ENCODE data around the gene WRNIP1. TPM values are rescaled to one million over a fixed set of nuclear protein-coding genes. Genes with fewer than 3 reads are reported as not detected.
A peak's percentile ranks its signal among the peaks of the same experiment; 100 is the strongest.

The WRNIP1 gene
- total RNA-seq, 1 experiment from 2014 or later = 38.1 TPM

DNA sequence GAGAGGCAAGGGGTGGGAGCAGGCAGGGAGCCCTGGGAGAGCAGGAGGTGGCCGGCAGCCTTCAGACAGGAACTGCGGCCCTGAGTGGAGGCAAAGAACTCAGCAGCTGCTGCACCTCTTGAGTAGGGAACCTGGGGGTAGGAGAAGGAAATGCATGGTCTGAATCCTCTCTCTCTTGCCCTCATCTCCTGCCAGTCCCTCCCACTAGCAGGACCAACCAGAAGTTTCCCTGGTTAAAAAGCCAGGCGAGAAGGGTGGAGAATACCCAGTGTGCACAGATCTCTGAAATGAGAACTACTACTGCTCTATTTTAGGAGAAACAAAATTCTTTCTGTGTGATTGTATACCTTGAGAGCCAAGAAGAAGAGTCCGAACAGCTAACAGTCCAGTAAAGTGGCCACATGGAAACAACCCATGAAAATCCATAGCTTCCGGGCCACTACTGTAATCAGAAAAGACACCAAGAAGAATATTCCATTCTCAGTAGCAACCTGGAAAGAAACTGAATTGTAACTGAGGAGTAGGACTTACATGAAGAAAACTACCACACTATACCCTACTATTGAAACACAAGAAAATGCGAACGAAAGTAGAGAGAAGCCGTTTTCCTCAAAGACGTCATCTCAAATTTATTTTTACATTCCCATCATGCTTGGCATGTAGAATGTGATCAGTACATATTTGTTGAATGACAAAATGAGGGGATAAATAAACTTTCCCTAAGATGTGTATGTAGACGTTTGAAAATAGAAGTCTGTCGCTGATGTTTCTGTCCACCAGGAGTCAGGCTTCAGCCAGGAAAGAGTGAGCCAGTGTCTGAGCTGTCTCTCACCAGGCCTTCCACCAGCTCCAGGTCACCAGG, 25.6 kb downstream of the WRNIP1 start:
- no peak overlapping the region for H4K5ac ChIP-seq (ENCODE audit: insufficient read length, low read depth, low read length)
- WGBS (ENCODE audit: extremely low coverage, insufficient read length, low lambda C conversion rate) = no CpG with 5 or more reads among the region's 11 CpGs
- H3K9ac ChIP-seq (ENCODE audit: extremely low read depth, insufficient read length, low read length) = no peak overlapping the region
- H2BK12ac ChIP-seq (ENCODE audit: insufficient read length, low read depth, low read length) = no peak overlapping the region
- no peaks in the 10 kb centered on the region for H3K79me1 ChIP-seq (ENCODE audit: insufficient read depth, low read depth, low read length, poor library complexity, severe bottlenecking)
- no peak overlapping the region for H3T11ph ChIP-seq (ENCODE audit: low read length)
- H3K27ac ChIP-seq (ENCODE audit: insufficient read length, low read depth, low read length) = no peak overlapping the region
- H2AK5ac ChIP-seq (ENCODE audit: insufficient read length, low read length) = no peak overlapping the region
- no peak overlapping the region for H3K4me2 ChIP-seq (ENCODE audit: insufficient read depth, insufficient read length, low read length)
- H3K9me3 ChIP-seq (ENCODE audit: control insufficient read depth, low read depth, low read length) = no peaks in the 10 kb centered on the region
- H3K4me1 ChIP-seq (ENCODE audit: insufficient read depth, low read length) = no peaks in the 10 kb centered on the region
- H3K36me3 Mint-ChIP-seq (ENCODE audit: insufficient read depth in 1 of 3, low read depth in 3 of 3) = peaks cover 15 to 23% (median 20%) of the 10 kb centered on the region in 3 experiments; a peak in 6 of 7 replicates
- TF ChIP-seq, protein P1, sequence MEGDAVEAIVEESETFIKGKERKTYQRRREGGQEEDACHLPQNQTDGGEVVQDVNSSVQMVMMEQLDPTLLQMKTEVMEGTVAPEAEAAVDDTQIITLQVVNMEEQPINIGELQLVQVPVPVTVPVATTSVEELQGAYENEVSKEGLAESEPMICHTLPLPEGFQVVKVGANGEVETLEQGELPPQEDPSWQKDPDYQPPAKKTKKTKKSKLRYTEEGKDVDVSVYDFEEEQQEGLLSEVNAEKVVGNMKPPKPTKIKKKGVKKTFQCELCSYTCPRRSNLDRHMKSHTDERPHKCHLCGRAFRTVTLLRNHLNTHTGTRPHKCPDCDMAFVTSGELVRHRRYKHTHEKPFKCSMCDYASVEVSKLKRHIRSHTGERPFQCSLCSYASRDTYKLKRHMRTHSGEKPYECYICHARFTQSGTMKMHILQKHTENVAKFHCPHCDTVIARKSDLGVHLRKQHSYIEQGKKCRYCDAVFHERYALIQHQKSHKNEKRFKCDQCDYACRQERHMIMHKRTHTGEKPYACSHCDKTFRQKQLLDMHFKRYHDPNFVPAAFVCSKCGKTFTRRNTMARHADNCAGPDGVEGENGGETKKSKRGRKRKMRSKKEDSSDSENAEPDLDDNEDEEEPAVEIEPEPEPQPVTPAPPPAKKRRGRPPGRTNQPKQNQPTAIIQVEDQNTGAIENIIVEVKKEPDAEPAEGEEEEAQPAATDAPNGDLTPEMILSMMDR (conservative IDR thresholded peaks at IDR 0.05) = peak; percentile 86
- H3K23me2 ChIP-seq (ENCODE audit: insufficient read length, low read depth, low read length, poor library complexity, severe bottlenecking) = no peaks in the 10 kb centered on the region
- H3K4me3 Mint-ChIP-seq = no peak overlapping the region
- H4K8ac ChIP-seq (replicated peaks; ENCODE audit: insufficient read length, low read depth, low read length) = no peak overlapping the region
- H4K91ac ChIP-seq (ENCODE audit: insufficient read length, low read depth, low read length) = no peak overlapping the region
- H3K14ac ChIP-seq (ENCODE audit: insufficient read depth, low read length) = no peak overlapping the region
- no peak overlapping the region for H3K23ac ChIP-seq (ENCODE audit: insufficient read length, low read depth, low read length)
- no peak overlapping the region for H2BK20ac ChIP-seq (ENCODE audit: low read depth, low read length, poor library complexity, severe bottlenecking)
- H3K79me2 ChIP-seq (ENCODE audit: insufficient read depth, low read length) = no peaks in the 10 kb centered on the region
- no peaks in the 10 kb centered on the region for H3K27me3 Mint-ChIP-seq (ENCODE audit: low read depth)
- H4K20me1 ChIP-seq (ENCODE audit: control insufficient read depth, insufficient read depth, insufficient read length) = no peaks in the 10 kb centered on the region
- peaks cover 12 to 18% of the 10 kb centered on the region in 2 experiments for H3K4me1 Mint-ChIP-seq
- H2AFZ ChIP-seq (ENCODE audit: low read length) = no peak overlapping the region
- peak; percentile 79 for DNase-seq
- no peak overlapping the region for H3K4ac ChIP-seq (ENCODE audit: low read depth, low read length)
- no peak overlapping the region for H2BK5ac ChIP-seq (ENCODE audit: insufficient read length, low read length)
- H3K9me3 Mint-ChIP-seq = no peaks in the 10 kb centered on the region; a peak in 1 of 5 replicates
- H3K18ac ChIP-seq (ENCODE audit: insufficient read length, low read depth, low read length) = no peak overlapping the region
- peak overlapping the region; percentile 42 to 96 (median 86); a peak in 6 of 7 replicates for H3K27ac Mint-ChIP-seq
- no peak overlapping the region for H2BK120ac ChIP-seq (ENCODE audit: low read depth, low read length, poor library complexity, severe bottlenecking)
- no peaks in the 10 kb centered on the region for H3K27me3 ChIP-seq (ENCODE audit: insufficient read depth, low read length)
- H3K56ac ChIP-seq (ENCODE audit: insufficient read length, low read depth, low read length) = no peak overlapping the region
- H2BK15ac ChIP-seq (ENCODE audit: low read depth, low read length) = no peak overlapping the region
